GM13977 (cell line): ENCODE data around the gene CCDC78.

ENCODE experiments used
- DNase-seq: peaks from one replicate; pipeline ENCODE4 v3.0.0; 2012; ENCODE audit warnings: low spot score
- CTCF ChIP-seq: IDR thresholded peaks from 2 replicates; pipeline ENCODE4 v1.5.1; 2012; ENCODE audit warnings: mild to moderate bottlenecking, control low read depth; ENCODE audit not compliant: insufficient read depth; ENCODE audit errors: extremely low read depth, missing control alignments
- in situ Hi-C: fragments of 300-500 bp; cut with MboI; formaldehyde crosslinking; loops from one replicate; pipeline ENCODE4 v1.12.0; 2022; ENCODE audit warnings: low sequenced_read_pairs, low pct_unique_long_range_greater_than_20kb, mixed read lengths, inconsistent platforms; ENCODE audit not compliant: unreplicated experiment

Gene CCDC78

DNA sequence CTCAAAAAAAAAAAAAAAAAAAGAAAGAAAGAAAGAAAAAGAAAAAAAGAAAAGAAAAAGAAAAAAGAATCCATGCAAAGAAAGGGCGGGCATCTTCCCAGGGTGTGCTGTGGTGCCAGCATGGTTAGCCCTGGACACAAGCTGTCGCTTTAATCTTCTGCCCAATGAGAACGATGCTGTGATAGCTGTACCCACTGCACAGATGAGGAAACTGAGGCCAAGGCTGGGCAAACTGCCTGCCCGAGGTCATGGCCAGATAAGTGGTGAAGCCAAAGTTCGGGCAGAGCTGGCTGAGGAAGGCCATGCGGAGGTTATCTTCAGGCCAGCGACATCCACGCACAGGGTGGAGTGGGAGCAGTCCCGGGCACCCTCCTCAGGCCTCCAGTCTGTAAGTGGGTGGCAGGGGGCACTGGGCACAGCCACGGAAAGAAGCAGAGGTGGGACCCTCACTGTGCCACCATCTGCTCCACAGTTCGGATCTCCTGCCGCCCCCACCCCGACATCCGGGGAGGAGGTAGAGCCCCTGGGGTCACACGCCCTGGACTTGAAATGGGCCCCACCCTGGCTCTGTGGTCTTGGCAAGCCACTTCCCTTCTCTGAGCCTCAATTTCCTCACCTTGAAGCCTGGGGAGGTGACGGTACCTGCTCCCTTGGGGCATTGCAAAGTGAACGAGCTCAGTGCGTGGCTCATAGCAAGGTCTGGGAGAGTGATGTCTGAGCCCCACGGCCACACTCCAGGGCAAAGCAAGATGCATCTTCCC, 27.2 kb downstream of the CCDC78 start:
- DNase-seq, result no peak
- no peak for TF ChIP-seq CTCF
- in situ Hi-C loops, result no loop called here

DNA sequence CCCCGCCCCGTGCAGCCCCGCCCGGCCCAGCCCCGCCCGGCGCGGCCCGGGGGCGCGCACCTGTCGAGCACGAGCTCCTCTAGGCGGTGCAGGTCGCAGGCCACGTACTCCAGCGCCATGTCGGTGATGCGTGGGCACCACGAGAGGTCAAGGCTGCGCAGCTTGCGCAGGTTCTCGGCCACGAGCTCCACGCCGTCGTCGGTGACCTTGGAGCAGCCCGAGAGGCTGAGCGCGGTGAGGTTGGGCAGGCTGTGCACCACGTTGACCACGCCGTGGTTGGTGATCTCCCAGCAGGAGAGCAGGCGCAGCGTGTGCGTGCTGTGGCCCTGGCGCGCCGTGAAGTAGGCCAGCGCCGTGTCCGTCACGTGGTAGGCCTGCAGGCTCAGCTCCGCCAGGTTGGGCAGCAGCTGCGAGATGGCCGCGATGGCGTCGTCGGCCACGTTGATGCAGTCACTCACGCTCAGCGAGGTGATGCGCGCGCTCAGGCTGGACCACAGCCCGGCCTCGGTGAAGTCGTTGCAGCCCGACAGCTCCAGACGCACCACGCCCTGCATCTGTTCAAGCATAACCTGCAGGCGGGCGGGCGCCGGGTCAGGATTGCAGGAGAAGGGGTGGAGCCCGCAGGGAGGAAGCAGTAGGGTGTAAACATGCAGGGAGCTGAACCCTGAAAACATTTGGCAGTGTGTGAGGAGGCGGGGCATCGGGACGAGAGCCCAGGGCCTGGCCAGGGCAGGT, 30.7 kb downstream of the CCDC78 start:
- DNase-seq, result peak; percentile 90
- TF ChIP-seq CTCF, result no peak
- in situ Hi-C loops, result no loop called here

DNA sequence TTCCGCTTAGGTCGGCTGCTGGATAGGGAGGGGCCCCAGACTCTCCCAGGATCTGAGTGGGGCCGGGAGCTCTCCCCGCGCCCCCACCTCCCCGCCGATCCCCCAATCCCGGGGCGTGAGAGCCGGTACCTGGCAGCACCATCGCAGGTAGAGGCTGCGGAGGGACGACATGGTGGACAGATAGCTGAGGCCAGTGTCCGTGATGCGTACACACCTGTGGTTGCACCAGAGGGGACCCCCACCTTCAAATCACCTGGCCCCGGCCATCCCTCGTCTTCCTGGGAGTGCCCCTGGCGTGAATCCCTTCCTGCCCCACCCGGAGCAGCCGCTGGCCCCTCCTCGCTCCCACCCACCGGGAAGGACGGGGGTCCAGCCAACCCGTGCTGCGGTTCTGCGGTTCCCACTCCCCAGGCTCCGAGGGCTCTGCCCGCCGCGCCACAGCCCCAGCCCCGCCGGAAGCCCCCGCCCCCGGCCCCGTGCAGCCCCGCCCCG, 31.3 kb downstream of the CCDC78 start:
- in situ Hi-C loops, result no loop called here
- no peak for TF ChIP-seq CTCF
- no peak for DNase-seq

DNA sequence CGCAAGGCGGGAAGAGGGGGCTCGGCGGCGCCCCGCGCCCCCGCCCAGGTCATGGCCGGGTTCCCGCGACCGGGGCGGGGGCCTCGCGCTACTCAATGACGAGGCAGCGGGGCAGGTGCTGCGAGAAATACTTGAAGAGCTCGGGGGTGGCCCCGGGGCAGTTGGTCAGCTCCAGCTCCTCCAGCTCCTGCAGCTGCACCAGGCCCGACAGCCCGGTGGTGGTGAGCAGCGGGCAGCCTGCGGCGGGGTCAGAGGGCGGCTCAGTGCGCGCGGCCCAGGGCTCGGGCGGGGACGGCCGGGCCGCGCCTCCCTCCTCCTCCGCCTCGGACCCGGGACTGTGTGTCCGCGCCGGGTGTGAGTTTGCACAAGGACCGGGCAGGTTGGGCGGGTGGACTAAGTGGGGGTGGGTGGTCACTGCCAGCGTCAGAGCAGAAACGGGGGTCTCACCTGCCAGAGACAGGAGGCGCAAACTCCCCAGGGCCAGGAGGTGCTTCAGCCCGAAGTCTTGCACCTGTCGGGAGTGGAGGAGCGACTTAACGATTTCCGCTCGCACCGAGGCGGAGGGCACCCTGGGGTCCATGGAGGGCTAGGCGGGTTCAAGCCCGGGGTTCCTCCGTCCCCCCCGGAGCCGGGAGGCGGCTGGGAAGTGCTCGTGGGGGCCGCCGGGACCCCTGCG, 31.9 kb downstream of the CCDC78 start:
- TF ChIP-seq CTCF, result no peak
- DNase-seq, result no peak
- in situ Hi-C loops, result no loop called here

DNA sequence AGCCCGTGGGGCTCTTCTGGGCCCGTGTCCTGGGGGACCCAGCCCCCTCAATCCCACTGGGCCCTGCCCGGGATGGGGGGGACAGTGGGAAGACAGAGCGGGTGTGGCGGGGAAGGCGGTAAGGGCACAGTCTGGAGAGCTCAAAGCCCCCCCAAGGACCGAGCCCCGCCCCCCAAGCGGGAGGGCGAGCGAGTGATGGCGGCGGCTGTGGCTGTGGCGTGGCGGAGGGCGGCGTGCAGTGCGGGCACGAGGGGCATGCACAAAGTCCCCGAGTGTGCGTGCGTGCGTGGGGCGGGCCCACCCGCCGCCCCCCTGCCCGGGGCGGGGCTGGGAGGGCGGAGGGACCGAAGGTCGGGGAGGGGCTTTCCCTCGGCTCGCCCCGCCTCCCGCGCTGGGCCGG, 32.5 kb downstream of the CCDC78 start:
- TF ChIP-seq CTCF, result no peak
- no peak for DNase-seq
- in situ Hi-C loops, result no loop called here

DNA sequence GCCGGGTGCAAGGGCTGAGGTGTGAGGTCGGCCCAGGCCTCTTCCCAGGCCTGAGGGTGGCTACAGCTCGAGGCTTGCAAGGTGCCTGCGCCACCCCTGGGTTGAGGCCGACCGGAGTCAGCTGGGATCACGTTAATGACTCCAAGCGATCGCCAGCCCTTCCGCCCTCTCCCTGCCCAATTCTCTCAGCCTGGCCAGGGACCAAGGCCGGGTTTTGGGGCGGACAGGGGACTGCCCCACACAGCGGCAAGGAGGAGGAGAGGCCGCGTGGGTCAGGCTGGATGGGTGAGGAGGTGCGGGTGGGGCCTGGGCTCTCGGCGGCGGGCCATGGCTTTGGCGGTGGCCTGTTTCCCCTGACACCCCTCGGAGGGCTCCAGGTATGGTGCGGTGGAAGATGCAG, 32.9 kb downstream of the CCDC78 start:
- TF ChIP-seq CTCF, result no peak
- in situ Hi-C loops, result no loop called here
- no peak for DNase-seq
